ENCODE data around the gene ADD2.

ADD2 gene

DNA sequence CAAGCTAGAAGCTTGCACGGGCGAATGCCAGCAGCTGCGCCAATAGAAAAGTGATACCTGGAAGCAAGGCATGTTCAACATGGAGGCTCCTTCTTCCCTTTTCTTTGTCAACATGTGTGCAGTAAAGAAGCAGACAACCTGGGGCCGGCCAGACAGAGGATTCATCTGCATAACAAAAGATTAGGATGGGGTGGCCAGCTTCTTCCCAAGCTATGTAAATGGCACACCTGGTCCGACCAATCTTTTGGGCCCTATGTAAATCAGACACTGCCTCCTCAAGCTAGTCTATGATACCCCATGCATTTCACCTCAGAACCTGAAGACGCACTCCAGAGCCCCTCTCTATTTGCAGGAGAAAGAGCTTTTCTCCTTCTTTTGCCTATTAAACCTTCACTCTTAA lies 148.0 kb downstream of the ADD2 start:
- TF ChIP-seq POLR2AphosphoS5 (IDR thresholded peaks at IDR 0.05; ENCODE audit: borderline replicate concordance, low read depth, low read length) (no peak), EZH2 (IDR thresholded peaks at IDR 0.05) (no peak), FOXP2 (optimal IDR thresholded peaks at IDR 0.05; ENCODE audit: control extremely low read depth, extremely low read length, insufficient read depth) (no peak)
- Histone ChIP-seq H3K36me3 (ENCODE audit: insufficient read depth, low read length) (no peaks in the 10 kb centered on the region), H3K27ac (no peak overlapping the region), H3K9me3 (ENCODE audit: low read depth, low read length) (no peaks in the 10 kb centered on the region), H3K9ac (ENCODE audit: insufficient read length) (no peak overlapping the region), H3K4me3 (no peak overlapping the region)
- DNase-seq (ENCODE audit: low read depth, low spot score), result no peak

DNA sequence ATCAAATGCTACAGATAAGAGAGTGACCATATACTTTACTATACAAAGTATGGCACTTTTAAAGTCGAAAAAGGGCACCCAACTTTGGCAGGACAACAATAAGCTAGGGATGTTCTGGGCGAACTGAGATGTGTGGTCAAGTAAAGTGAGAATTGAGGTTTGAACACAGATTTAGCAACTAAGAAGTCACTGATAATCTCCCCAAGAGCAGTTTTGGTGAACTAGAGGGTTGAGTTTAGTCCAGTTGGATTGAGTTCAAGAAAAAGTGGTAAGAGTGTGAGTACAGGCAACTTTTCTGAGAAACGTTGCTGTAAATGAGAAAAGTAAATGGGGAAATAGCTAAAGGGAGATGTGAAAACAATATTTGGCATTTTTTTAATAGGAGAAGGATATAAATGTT lies 148.8 kb downstream of the ADD2 start:
- Histone ChIP-seq H3K4me3 (no peak overlapping the region), H3K36me3 (ENCODE audit: insufficient read depth, low read length) (no peaks in the 10 kb centered on the region), H3K27ac (no peak overlapping the region), H3K9ac (ENCODE audit: insufficient read length) (no peak overlapping the region), H3K9me3 (ENCODE audit: low read depth, low read length) (no peaks in the 10 kb centered on the region)
- DNase-seq (ENCODE audit: low read depth, low spot score), result no peak
- TF ChIP-seq POLR2AphosphoS5 (IDR thresholded peaks at IDR 0.05; ENCODE audit: borderline replicate concordance, low read depth, low read length) (no peak), FOXP2 (optimal IDR thresholded peaks at IDR 0.05; ENCODE audit: control extremely low read depth, extremely low read length, insufficient read depth) (no peak)

DNA sequence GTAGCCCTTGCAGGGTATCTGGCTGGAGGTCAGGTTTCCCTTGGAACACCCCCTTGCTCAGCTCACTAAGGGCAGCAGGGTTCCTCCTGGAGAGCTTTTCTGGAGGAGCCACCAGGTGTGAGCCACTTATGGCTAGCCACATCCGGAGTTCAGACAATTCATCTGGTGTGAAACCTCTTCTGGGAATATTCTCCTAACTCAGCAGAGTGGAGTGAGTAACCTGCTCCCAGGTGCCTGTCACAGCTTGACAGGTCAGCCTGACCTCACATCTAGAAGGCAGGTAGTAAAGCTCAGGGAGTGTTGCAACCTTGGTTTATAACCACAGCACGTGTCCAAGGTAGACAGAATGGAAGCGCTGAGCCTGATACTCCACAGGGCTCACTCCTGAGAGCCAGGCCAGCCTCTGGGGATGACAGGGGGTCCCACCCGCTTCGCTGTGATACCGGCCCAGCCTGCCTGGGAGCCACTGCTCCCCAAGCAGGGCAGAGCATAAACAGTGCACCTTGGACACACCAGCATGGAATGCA lies 151.8 kb downstream of the ADD2 start:
- H3K4me3 ChIP-seq, result no peak overlapping the region
- no peak for DNase-seq (ENCODE audit: low read depth, low spot score)
- TF ChIP-seq POLR2AphosphoS5 (IDR thresholded peaks at IDR 0.05; ENCODE audit: borderline replicate concordance, low read depth, low read length) (no peak), EZH2 (IDR thresholded peaks at IDR 0.05) (no peak), FOXP2 (optimal IDR thresholded peaks at IDR 0.05; ENCODE audit: control extremely low read depth, extremely low read length, insufficient read depth) (no peak)
- H3K9me3 ChIP-seq (ENCODE audit: low read depth, low read length), result no peaks in the 10 kb centered on the region
- H3K36me3 ChIP-seq (ENCODE audit: insufficient read depth, low read length), result no peaks in the 10 kb centered on the region
- H3K9ac ChIP-seq (ENCODE audit: insufficient read length), result no peak overlapping the region
- H3K27ac ChIP-seq, result no peak overlapping the region

GRCh38 chr2:70615222-70615621 lies 152.8 kb downstream of the ADD2 start:
- no peak for DNase-seq (ENCODE audit: low read depth, low spot score)
- TF ChIP-seq EZH2 (IDR thresholded peaks at IDR 0.05), result no peak
- TF ChIP-seq FOXP2 (optimal IDR thresholded peaks at IDR 0.05; ENCODE audit: control extremely low read depth, extremely low read length, insufficient read depth), result no peak
- no peak for TF ChIP-seq POLR2AphosphoS5 (IDR thresholded peaks at IDR 0.05; ENCODE audit: borderline replicate concordance, low read depth, low read length)
- no peaks in the 10 kb centered on the region for H3K9me3 ChIP-seq (ENCODE audit: low read depth, low read length)
- H3K4me3 ChIP-seq, result no peak overlapping the region
- no peak overlapping the region for H3K27ac ChIP-seq
- no peak overlapping the region for H3K9ac ChIP-seq (ENCODE audit: insufficient read length)
- no peaks in the 10 kb centered on the region for H3K36me3 ChIP-seq (ENCODE audit: insufficient read depth, low read length)

- DNase-seq (ENCODE audit: low read depth, low spot score), result no peak
- Histone ChIP-seq H3K9me3 (ENCODE audit: low read depth, low read length) (no peaks in the 10 kb centered on the region), H3K36me3 (ENCODE audit: insufficient read depth, low read length) (no peaks in the 10 kb centered on the region), H3K4me3 (no peak overlapping the region), H3K27ac (no peak overlapping the region), H3K9ac (ENCODE audit: insufficient read length) (no peak overlapping the region)
- TF ChIP-seq POLR2AphosphoS5 (IDR thresholded peaks at IDR 0.05; ENCODE audit: borderline replicate concordance, low read depth, low read length), result no peak
- no peak for TF ChIP-seq FOXP2 (optimal IDR thresholded peaks at IDR 0.05; ENCODE audit: control extremely low read depth, extremely low read length, insufficient read depth)
- no peak for TF ChIP-seq EZH2 (IDR thresholded peaks at IDR 0.05)
Observed at GRCh38 chr2:70613521-70613920, 154.5 kb downstream of the ADD2 start.

DNA sequence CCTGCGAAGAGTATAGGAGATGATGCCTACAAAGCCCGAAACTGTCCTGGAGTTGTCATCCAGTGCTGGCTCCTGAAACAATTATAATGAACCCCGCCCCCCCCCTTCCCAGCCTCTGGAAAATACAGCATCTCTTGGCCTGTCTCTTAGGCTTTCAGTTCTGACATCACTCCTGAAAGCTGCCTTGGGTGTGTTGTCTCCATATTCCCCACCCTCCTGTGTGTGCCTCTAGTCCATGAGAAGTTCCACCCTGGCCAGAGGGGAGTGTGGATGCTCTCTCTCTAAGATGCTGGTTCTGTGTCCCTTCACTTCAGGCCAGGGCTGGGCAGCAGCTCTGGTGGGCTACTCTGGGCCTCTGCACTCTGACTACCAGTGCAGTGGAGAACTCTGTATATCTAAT lies 155.4 kb downstream of the ADD2 start:
- Histone ChIP-seq H3K9me3 (ENCODE audit: low read depth, low read length) (no peaks in the 10 kb centered on the region), H3K9ac (ENCODE audit: insufficient read length) (no peak overlapping the region), H3K36me3 (ENCODE audit: insufficient read depth, low read length) (no peaks in the 10 kb centered on the region), H3K27ac (no peak overlapping the region), H3K4me3 (no peak overlapping the region)
- TF ChIP-seq FOXP2 (optimal IDR thresholded peaks at IDR 0.05; ENCODE audit: control extremely low read depth, extremely low read length, insufficient read depth) (no peak), POLR2AphosphoS5 (IDR thresholded peaks at IDR 0.05; ENCODE audit: borderline replicate concordance, low read depth, low read length) (no peak), EZH2 (IDR thresholded peaks at IDR 0.05) (no peak)
- DNase-seq (ENCODE audit: low read depth, low spot score), result no peak

GRCh38 chr2:70608373-70608772 lies 159.6 kb downstream of the ADD2 start:
- DNase-seq (ENCODE audit: low read depth, low spot score), result no peak
- no peak for TF ChIP-seq POLR2AphosphoS5 (IDR thresholded peaks at IDR 0.05; ENCODE audit: borderline replicate concordance, low read depth, low read length)
- TF ChIP-seq EZH2 (IDR thresholded peaks at IDR 0.05), result no peak
- TF ChIP-seq FOXP2 (optimal IDR thresholded peaks at IDR 0.05; ENCODE audit: control extremely low read depth, extremely low read length, insufficient read depth), result no peak
- H3K36me3 ChIP-seq (ENCODE audit: insufficient read depth, low read length), result no peaks in the 10 kb centered on the region

GRCh38 chr2:70607121-70607561 lies 160.9 kb downstream of the ADD2 start:
- TF ChIP-seq POLR2AphosphoS5 (IDR thresholded peaks at IDR 0.05; ENCODE audit: borderline replicate concordance, low read depth, low read length), result no peak
- TF ChIP-seq FOXP2 (optimal IDR thresholded peaks at IDR 0.05; ENCODE audit: control extremely low read depth, extremely low read length, insufficient read depth), result no peak
- TF ChIP-seq EZH2 (IDR thresholded peaks at IDR 0.05), result no peak
- no peak overlapping the region for H3K9ac ChIP-seq (ENCODE audit: insufficient read length)
- H3K4me3 ChIP-seq, result no peak overlapping the region
- no peaks in the 10 kb centered on the region for H3K9me3 ChIP-seq (ENCODE audit: low read depth, low read length)
- no peak overlapping the region for H3K27ac ChIP-seq
- no peaks in the 10 kb centered on the region for H3K36me3 ChIP-seq (ENCODE audit: insufficient read depth, low read length)
- no peak for DNase-seq (ENCODE audit: low read depth, low spot score)

More at GRCh38 chr2:70608373-70608772, 159.6 kb downstream of the ADD2 start:
- no peak overlapping the region for H3K27ac ChIP-seq
- H3K9ac ChIP-seq (ENCODE audit: insufficient read length), result no peak overlapping the region
- H3K9me3 ChIP-seq (ENCODE audit: low read depth, low read length), result no peaks in the 10 kb centered on the region
- no peak overlapping the region for H3K4me3 ChIP-seq
